Measurements from ENCODE around the gene MPRIP. TPM values are rescaled to one million over a fixed set of nuclear protein-coding genes. Genes with fewer than 3 reads are reported as not detected.
"Not testable (repeated sequence)": the region's sequence is repeated elsewhere in the genome, so short reads cannot be mapped to it uniquely, and the experiment has no call there.

Gene MPRIP
- total and polyA plus RNA-seq, 3 experiments from 2014 or later: 40.3 to 184 (median 174) TPM

GRCh38 chr17:17008621-17009397 lies 33.4 kb upstream of the MPRIP start:
- H3K27me3 Mint-ChIP-seq; H3K36me3 ChIP-seq (ENCODE audit: insufficient read depth, low read length); H3K9me3 Mint-ChIP-seq; H3K36me3 Mint-ChIP-seq; DNase-seq; CTCF ChIA-PET; H3K4me3 Mint-ChIP-seq; H3K27me3 ChIP-seq (ENCODE audit: insufficient read depth, low read length, poor library complexity, severe bottlenecking); H3K27ac Mint-ChIP-seq; H3K4me3 ChIP-seq (ENCODE audit: low read length); H3K4me1 Mint-ChIP-seq; H3K9me3 ChIP-seq (ENCODE audit: low read length); H3K27ac ChIP-seq (ENCODE audit: low read depth, low read length); H3K4me1 ChIP-seq (ENCODE audit: insufficient read depth, low read length): not testable (repeated sequence)
- POLR2A ChIA-PET: interaction anchor here (0.7 kb wide), 1 partner anchor 135 kb away, joined by 7 read pairs; no protein-coding TSS in a partner anchor

GRCh38 chr17:17009972-17010371 lies 32.3 kb upstream of the MPRIP start:
- H3K9me3 ChIP-seq (ENCODE audit: low read length); H3K27me3 ChIP-seq (ENCODE audit: insufficient read depth, low read length, poor library complexity, severe bottlenecking); POLR2A ChIA-PET; CTCF ChIA-PET; H3K4me3 Mint-ChIP-seq; H3K27ac ChIP-seq (ENCODE audit: low read depth, low read length); H3K4me1 Mint-ChIP-seq; H3K27ac Mint-ChIP-seq; H3K36me3 Mint-ChIP-seq; H3K36me3 ChIP-seq (ENCODE audit: insufficient read depth, low read length); H3K4me3 ChIP-seq (ENCODE audit: low read length); DNase-seq; H3K4me1 ChIP-seq (ENCODE audit: insufficient read depth, low read length); H3K9me3 Mint-ChIP-seq; H3K27me3 Mint-ChIP-seq: not testable (repeated sequence)

- H3K27me3 ChIP-seq (ENCODE audit: insufficient read depth, low read length, poor library complexity, severe bottlenecking); H3K36me3 Mint-ChIP-seq; H3K9me3 Mint-ChIP-seq; H3K27me3 Mint-ChIP-seq; H3K4me3 Mint-ChIP-seq; H3K27ac Mint-ChIP-seq; H3K36me3 ChIP-seq (ENCODE audit: insufficient read depth, low read length); H3K4me1 ChIP-seq (ENCODE audit: insufficient read depth, low read length); POLR2A ChIA-PET; CTCF ChIA-PET; DNase-seq; H3K27ac ChIP-seq (ENCODE audit: low read depth, low read length); H3K4me3 ChIP-seq (ENCODE audit: low read length); H3K9me3 ChIP-seq (ENCODE audit: low read length): not testable (repeated sequence)
- H3K4me1 Mint-ChIP-seq: peaks cover 10 to 12% (median 11%) of the 10 kb centered on the region in 3 donors
These were observed 31.7 kb upstream of the MPRIP start for GRCh38 chr17:17010545-17011034.

DNA sequence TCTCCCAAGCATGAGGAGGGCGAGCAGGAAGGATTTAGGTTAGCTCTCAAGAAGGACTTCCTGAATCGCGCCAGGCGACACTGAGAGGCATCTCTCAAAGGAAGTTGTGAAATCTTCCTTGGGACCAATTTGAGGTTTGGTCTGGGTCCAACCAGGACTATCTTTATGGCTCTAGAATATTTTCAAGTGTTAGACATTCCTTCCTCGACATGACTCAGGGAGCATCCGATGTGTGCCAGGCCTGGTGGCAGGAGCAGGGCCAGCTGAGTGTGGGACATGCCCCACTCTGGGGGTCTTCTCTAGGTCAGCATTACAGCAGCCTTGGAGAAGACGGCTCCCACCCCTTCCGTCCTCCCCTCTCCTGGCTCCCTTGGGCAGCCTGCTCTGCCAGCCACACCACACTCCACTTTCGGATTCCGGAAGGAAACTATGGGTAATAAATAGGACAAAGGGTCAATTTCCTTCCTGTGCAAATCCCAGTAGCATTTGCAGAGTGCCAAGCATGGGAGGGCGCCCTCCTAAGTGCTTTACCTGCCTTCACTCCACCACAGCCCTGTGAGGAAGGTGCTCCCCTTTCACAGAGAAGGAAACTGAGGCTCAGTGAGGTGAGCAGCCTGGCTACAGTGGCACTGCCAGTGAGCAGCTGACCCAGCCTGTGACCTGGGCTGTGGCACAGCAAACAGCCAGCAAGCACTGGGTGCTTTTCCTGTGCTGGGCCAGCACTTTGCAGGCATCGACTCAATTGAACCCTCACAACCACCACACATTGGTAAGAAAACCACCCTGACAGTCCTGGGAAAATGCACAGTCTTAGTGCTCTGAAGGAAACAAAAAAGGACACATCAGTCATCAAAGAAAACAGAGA lies 31.0 kb upstream of the MPRIP start:
- H3K4me1 ChIP-seq (ENCODE audit: insufficient read depth, low read length); DNase-seq; H3K4me3 Mint-ChIP-seq; CTCF ChIA-PET; H3K27ac ChIP-seq (ENCODE audit: low read depth, low read length); H3K36me3 Mint-ChIP-seq; H3K36me3 ChIP-seq (ENCODE audit: insufficient read depth, low read length); H3K27me3 ChIP-seq (ENCODE audit: insufficient read depth, low read length, poor library complexity, severe bottlenecking); H3K27ac Mint-ChIP-seq; H3K27me3 Mint-ChIP-seq; H3K9me3 Mint-ChIP-seq; POLR2A ChIA-PET; H3K9me3 ChIP-seq (ENCODE audit: low read length); H3K4me3 ChIP-seq (ENCODE audit: low read length): not testable (repeated sequence)
- peaks cover 17 to 19% (median 18%) of the 10 kb centered on the region in 3 donors for H3K4me1 Mint-ChIP-seq

GRCh38 chr17:17013828-17014747 lies 28.2 kb upstream of the MPRIP start:
- H3K27me3 ChIP-seq (ENCODE audit: insufficient read depth, low read length, poor library complexity, severe bottlenecking); CTCF ChIA-PET; H3K27me3 Mint-ChIP-seq; H3K9me3 ChIP-seq (ENCODE audit: low read length); H3K27ac ChIP-seq (ENCODE audit: low read depth, low read length); H3K9me3 Mint-ChIP-seq; H3K4me3 Mint-ChIP-seq; H3K4me3 ChIP-seq (ENCODE audit: low read length); H3K36me3 Mint-ChIP-seq; POLR2A ChIA-PET; H3K36me3 ChIP-seq (ENCODE audit: insufficient read depth, low read length): not testable (repeated sequence)
- DNase-seq: peak in 1 of 5 donors; percentile 0
- H3K4me1 Mint-ChIP-seq: peaks cover 34 to 42% (median 39%) of the 10 kb centered on the region in 3 donors
- H3K4me1 ChIP-seq (ENCODE audit: insufficient read depth, low read length): peaks cover 26% of the 10 kb centered on the region
- peak overlapping the region in 1 of 8 donors; percentile 14 for H3K27ac Mint-ChIP-seq

DNA sequence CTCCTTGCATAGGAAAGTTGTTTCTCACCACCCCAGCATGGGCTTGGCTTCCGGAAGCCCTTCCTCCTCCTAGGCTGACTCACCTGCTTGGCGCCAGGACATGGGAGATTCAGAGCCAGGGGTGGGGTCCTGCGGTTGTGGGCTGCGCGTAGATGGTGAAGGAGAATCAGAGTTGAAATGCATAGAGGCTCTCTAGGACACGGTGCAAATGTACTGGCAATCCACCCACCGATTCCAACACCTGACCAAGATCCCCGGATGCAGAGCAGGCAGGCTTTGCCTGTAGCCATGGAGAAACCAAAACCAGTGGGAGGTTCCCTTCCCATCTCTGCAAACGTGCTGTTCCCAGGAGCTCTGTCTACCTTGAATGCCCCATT lies 27.5 kb upstream of the MPRIP start:
- peak overlapping the region in 1 of 7 donors; percentile 13 for H3K4me3 Mint-ChIP-seq
- peaks cover 26% of the 10 kb centered on the region for H3K4me1 ChIP-seq (ENCODE audit: insufficient read depth, low read length)
- H3K27me3 Mint-ChIP-seq; CTCF ChIA-PET; H3K27me3 ChIP-seq (ENCODE audit: insufficient read depth, low read length, poor library complexity, severe bottlenecking); H3K4me3 ChIP-seq (ENCODE audit: low read length); H3K27ac ChIP-seq (ENCODE audit: low read depth, low read length); H3K9me3 Mint-ChIP-seq; POLR2A ChIA-PET; H3K36me3 ChIP-seq (ENCODE audit: insufficient read depth, low read length); H3K36me3 Mint-ChIP-seq; H3K9me3 ChIP-seq (ENCODE audit: low read length): not testable (repeated sequence)
- peaks cover 34 to 42% (median 39%) of the 10 kb centered on the region in 3 donors for H3K4me1 Mint-ChIP-seq
- H3K27ac Mint-ChIP-seq: peak overlapping the region in 3 of 8 donors; percentile 29 to 79 (median 36)
- DNase-seq: peak in 1 of 5 donors; percentile 18

DNA sequence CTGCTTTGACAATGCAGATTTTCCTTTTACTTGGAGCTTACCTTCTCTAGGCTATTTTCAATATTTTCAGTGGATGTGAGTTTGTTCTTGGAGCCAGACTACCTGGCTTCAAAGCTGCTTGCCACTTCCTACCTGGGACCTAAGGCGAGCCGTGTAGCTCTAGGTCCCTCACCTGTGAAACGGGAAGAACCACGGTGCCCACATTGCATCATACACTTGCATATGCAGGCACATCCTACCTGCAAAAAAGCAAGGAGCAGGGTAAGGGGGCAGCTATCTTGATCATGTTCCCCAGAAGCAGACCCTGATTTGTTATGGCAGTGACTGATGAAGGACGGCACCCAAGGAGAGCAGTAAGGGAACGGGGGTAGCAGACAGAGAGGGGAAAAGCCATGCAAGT lies 27.0 kb upstream of the MPRIP start:
- no peaks in the 10 kb centered on the region for H3K9me3 Mint-ChIP-seq
- H3K27ac Mint-ChIP-seq: peak overlapping the region in 6 of 8 donors; percentile 10 to 79 (median 40)
- CTCF ChIA-PET: no interaction called here
- no peak overlapping the region for H3K4me3 Mint-ChIP-seq
- peak in 1 of 5 donors; percentile 4 for DNase-seq
- Histone ChIP-seq H3K9me3 (ENCODE audit: low read length) (no peaks in the 10 kb centered on the region), H3K27ac (ENCODE audit: low read depth, low read length) (no peak overlapping the region), H3K4me1 (ENCODE audit: insufficient read depth, low read length) (peaks cover 26% of the 10 kb centered on the region), H3K36me3 (ENCODE audit: insufficient read depth, low read length) (no peaks in the 10 kb centered on the region), H3K27me3 (ENCODE audit: insufficient read depth, low read length, poor library complexity, severe bottlenecking) (no peaks in the 10 kb centered on the region), H3K4me3 (ENCODE audit: low read length) (no peak overlapping the region)
- H3K36me3 Mint-ChIP-seq: no peaks in the 10 kb centered on the region
- POLR2A ChIA-PET: no interaction called here
- peaks cover 34 to 42% (median 39%) of the 10 kb centered on the region in 3 donors for H3K4me1 Mint-ChIP-seq
- no peaks in the 10 kb centered on the region for H3K27me3 Mint-ChIP-seq

All from CD8-positive, alpha-beta memory T cell (primary cell).